Common myeloid progenitor, CD34-positive (primary cell): ENCODE results near the gene CHSY1.

Experiments
- CTCF ChIA-PET: fragments of 350-600 bp; sonication (Branson Sonifier 250); formaldehyde crosslinking; loops from one replicate; lab custom pipeline; 2021; ENCODE audit warnings: antibody characterized with exemption; lab: Charles Lee
- POLR2A ChIA-PET: fragments of 350-600 bp; sonication (Branson Sonifier 250); formaldehyde crosslinking; loops from one replicate; lab custom pipeline; 2021; ENCODE audit warnings: antibody characterized with exemption; lab: Charles Lee
- DNase-seq, 3 donors: peaks; one replicate each; pipeline versions ENCODE4 v3.0.0 to v3.0.0-alpha.2; 2013
- H3K27ac ChIP-seq, 2 experiments: 1 replicate in 1 of 2; 2 replicates in 1 of 2; pipeline ENCODE4 v1.7.0; 2013; ENCODE audit warnings: inconsistent platforms in 2 of 2, low read length in 2 of 2, mild to moderate bottlenecking in 2 of 2, low read depth in 1 of 2, moderate library complexity in 1 of 2; ENCODE audit not compliant: severe bottlenecking in 2 of 2, insufficient read depth in 1 of 2, poor library complexity in 1 of 2
- H3K27me3 ChIP-seq, 5 experiments: replicated peaks in 2 of 5; 1 replicate in 3 of 5; 2 replicates in 2 of 5; pipeline versions ENCODE4 v1.6.1 to v1.7.0; 2013; ENCODE audit warnings: low read length in 4 of 5, mild to moderate bottlenecking in 2 of 5, moderate library complexity in 2 of 5, inconsistent platforms in 1 of 5; ENCODE audit not compliant: insufficient read depth in 5 of 5, control insufficient read depth in 4 of 5
- H3K36me3 ChIP-seq, 4 experiments: 1 replicate in 2 of 4; 2 replicates in 2 of 4; pipeline versions ENCODE4 v1.6.1 to v1.7.0; 2013; ENCODE audit warnings: low read length in 3 of 4, control low read depth in 1 of 4, mild to moderate bottlenecking in 1 of 4; ENCODE audit not compliant: control insufficient read depth in 4 of 4, insufficient read depth in 4 of 4
- H3K4me1 ChIP-seq, 4 experiments: 1 replicate in 3 of 4; 2 replicates in 1 of 4; pipeline versions ENCODE4 v1.6.1 to v1.7.1; 2013; ENCODE audit warnings: low read length in 3 of 4, mild to moderate bottlenecking in 3 of 4, control low read depth in 1 of 4, inconsistent platforms in 1 of 4, moderate library complexity in 1 of 4; ENCODE audit not compliant: control insufficient read depth in 4 of 4, insufficient read depth in 4 of 4; ENCODE audit errors: control extremely low read depth in 1 of 4
- H3K4me3 ChIP-seq, 7 experiments: 1 replicate in 4 of 7; 2 replicates in 3 of 7; pipeline versions ENCODE4 v1.5.1 to v1.7.0; 2013; ENCODE audit warnings: mild to moderate bottlenecking in 7 of 7, low read length in 6 of 7, moderate library complexity in 6 of 7, inconsistent platforms in 2 of 7, low read depth in 2 of 7, control low read depth in 1 of 7; ENCODE audit not compliant: insufficient read depth in 4 of 7, control insufficient read depth in 1 of 7; ENCODE audit errors: extremely low read depth in 1 of 7
- H3K9me3 ChIP-seq, 5 experiments: 1 replicate in 4 of 5; 2 replicates in 1 of 5; pipeline versions ENCODE4 v1.6.1 to v1.7.1; 2013; ENCODE audit warnings: low read length in 4 of 5, mild to moderate bottlenecking in 2 of 5, inconsistent platforms in 1 of 5, low read depth in 1 of 5, moderate library complexity in 1 of 5; ENCODE audit not compliant: control insufficient read depth in 4 of 5, insufficient read depth in 2 of 5; ENCODE audit errors: control extremely low read depth in 1 of 5
- WGBS: methylation state at CpG from one replicate; pipeline ENCODE4 v1.1.5; 2013; ENCODE audit not compliant: insufficient coverage; 5-methylcytosine and 5-hydroxymethylcytosine counted together

Gene CHSY1

GRCh38 chr15:101151288-101151687 lies 100.6 kb downstream of the CHSY1 start:
- Histone ChIP-seq H3K4me3 (peak overlapping the region in 1 of 7 experiments; percentile 42), H3K36me3 (no peaks in the 10 kb centered on the region), H3K9me3 (no peaks in the 10 kb centered on the region), H3K27me3 (no peaks in the 10 kb centered on the region), H3K27ac (peak overlapping the region in 1 of 2 experiments; percentile 19), H3K4me1 (peaks cover 5 to 56% (median 47%) of the 10 kb centered on the region in 4 experiments)
- peak in 2 of 3 donors; percentile 53 to 60 for DNase-seq
- CTCF ChIA-PET = interaction anchor here (0.8 to 3.5 kb wide), 9 partner anchors 9 to 106 kb away, joined by 3 to 30 read pairs (median 6); no protein-coding TSS in a partner anchor
- POLR2A ChIA-PET = no interaction called here
- WGBS = 19% methylated on average over 7 of the region's 8 CpGs

- 97% methylated on average over 5 of the region's 7 CpGs for WGBS
- no peaks in the 10 kb centered on the region for H3K9me3 ChIP-seq
- POLR2A ChIA-PET = interaction anchor here (0.6 to 1.3 kb wide), 2 partner anchors 17 to 62 kb away, joined by 3 read pairs; no protein-coding TSS in a partner anchor
Measured at GRCh38 chr15:101150723-101151040, 101.2 kb downstream of the CHSY1 start.

GRCh38 chr15:101149864-101150722 lies 101.8 kb downstream of the CHSY1 start:
- CTCF ChIA-PET = interaction anchor here (0.8 to 3.5 kb wide), 19 partner anchors 8 to 129 kb away, joined by 3 to 30 read pairs (median 5); partner anchors contain the start of gene CHSY1
- H3K27ac ChIP-seq = no peak overlapping the region
- H3K9me3 ChIP-seq = no peaks in the 10 kb centered on the region
- no peak for DNase-seq
- WGBS = 93% methylated on average over 23 of the region's 27 CpGs
- H3K36me3 ChIP-seq = no peaks in the 10 kb centered on the region
- H3K4me1 ChIP-seq = peaks cover 5 to 56% (median 47%) of the 10 kb centered on the region in 4 experiments
- H3K4me3 ChIP-seq = peak overlapping the region in 1 of 7 experiments; percentile 33
- POLR2A ChIA-PET = interaction anchor here (0.6 to 1.3 kb wide), 3 partner anchors 16 to 62 kb away, joined by 3 to 12 read pairs (median 3); no protein-coding TSS in a partner anchor
- no peaks in the 10 kb centered on the region for H3K27me3 ChIP-seq

More at GRCh38 chr15:101150723-101151040, 101.2 kb downstream of the CHSY1 start:
- Histone ChIP-seq H3K27ac (no peak overlapping the region), H3K4me1 (peaks cover 5 to 56% (median 47%) of the 10 kb centered on the region in 4 experiments), H3K4me3 (no peak overlapping the region), H3K36me3 (no peaks in the 10 kb centered on the region), H3K27me3 (no peaks in the 10 kb centered on the region)
- CTCF ChIA-PET = interaction anchor here (0.8 to 3.5 kb wide), 15 partner anchors 9 to 130 kb away, joined by 3 to 30 read pairs (median 5); partner anchors contain the start of gene CHSY1
- no peak for DNase-seq

- Histone ChIP-seq H3K4me3 (no peak overlapping the region), H3K4me1 (peaks cover 5 to 50% (median 43%) of the 10 kb centered on the region in 4 experiments), H3K27ac (peak overlapping the region in 1 of 2 experiments; percentile 72), H3K27me3 (no peaks in the 10 kb centered on the region), H3K9me3 (no peaks in the 10 kb centered on the region), H3K36me3 (no peaks in the 10 kb centered on the region)
- 52% methylated on average over 10 of the region's 13 CpGs for WGBS
- ChIA-PET POLR2A (interaction anchor here (0.7 to 1.3 kb wide), 2 partner anchors 19 to 104 kb away, joined by 3 to 12 read pairs; no protein-coding TSS in a partner anchor), CTCF (interaction anchor here (0.8 to 3.5 kb wide), 19 partner anchors 11 to 133 kb away, joined by 3 to 30 read pairs (median 5); partner anchors contain the start of gene CHSY1)
- DNase-seq = peak in 2 of 3 donors; percentile 50 to 65
Measured at GRCh38 chr15:101148881-101149664, 102.8 kb downstream of the CHSY1 start.

- WGBS = 80% methylated on average over 15 of the region's 17 CpGs
Measured at GRCh38 chr15:101148166-101148880, 103.5 kb downstream of the CHSY1 start.

GRCh38 chr15:101147181-101147580 lies 104.7 kb downstream of the CHSY1 start:
- Histone ChIP-seq H3K27ac (no peak overlapping the region), H3K27me3 (no peaks in the 10 kb centered on the region), H3K4me1 (peaks cover 5 to 47% (median 40%) of the 10 kb centered on the region in 4 experiments), H3K36me3 (no peaks in the 10 kb centered on the region), H3K4me3 (no peak overlapping the region), H3K9me3 (no peaks in the 10 kb centered on the region)
- ChIA-PET CTCF (interaction anchor here (1.3 to 2.5 kb wide), 4 partner anchors 10 to 98 kb away, joined by 3 to 14 read pairs (median 3); no protein-coding TSS in a partner anchor), POLR2A (no interaction called here)
- WGBS = 75% methylated on average over 4 of the region's 5 CpGs
- no peak for DNase-seq

More at GRCh38 chr15:101148166-101148880, 103.5 kb downstream of the CHSY1 start:
- Histone ChIP-seq H3K4me1 (peaks cover 5 to 47% (median 40%) of the 10 kb centered on the region in 4 experiments), H3K9me3 (no peaks in the 10 kb centered on the region), H3K36me3 (no peaks in the 10 kb centered on the region), H3K27ac (peak overlapping the region in 1 of 2 experiments; percentile 72), H3K4me3 (no peak overlapping the region), H3K27me3 (no peaks in the 10 kb centered on the region)
- ChIA-PET POLR2A (interaction anchor here (1.3 kb wide), 1 partner anchor 20 kb away, joined by 12 read pairs; no protein-coding TSS in a partner anchor), CTCF (interaction anchor here (1.0 to 3.4 kb wide), 9 partner anchors 14 to 132 kb away, joined by 3 to 26 read pairs (median 3); partner anchors contain the start of gene CHSY1)
- peak in 1 of 3 donors; percentile 49 for DNase-seq
